Left hindlimb (tissue), 1 donor: ENCODE data around the gene STARD10.
A peak's percentile ranks its signal among the peaks of the same experiment; 100 is the strongest.

Experiments
- DNase-seq: peaks from one replicate; pipeline ENCODE4 v3.0.0-alpha.2; 2018

The STARD10 gene

DNA sequence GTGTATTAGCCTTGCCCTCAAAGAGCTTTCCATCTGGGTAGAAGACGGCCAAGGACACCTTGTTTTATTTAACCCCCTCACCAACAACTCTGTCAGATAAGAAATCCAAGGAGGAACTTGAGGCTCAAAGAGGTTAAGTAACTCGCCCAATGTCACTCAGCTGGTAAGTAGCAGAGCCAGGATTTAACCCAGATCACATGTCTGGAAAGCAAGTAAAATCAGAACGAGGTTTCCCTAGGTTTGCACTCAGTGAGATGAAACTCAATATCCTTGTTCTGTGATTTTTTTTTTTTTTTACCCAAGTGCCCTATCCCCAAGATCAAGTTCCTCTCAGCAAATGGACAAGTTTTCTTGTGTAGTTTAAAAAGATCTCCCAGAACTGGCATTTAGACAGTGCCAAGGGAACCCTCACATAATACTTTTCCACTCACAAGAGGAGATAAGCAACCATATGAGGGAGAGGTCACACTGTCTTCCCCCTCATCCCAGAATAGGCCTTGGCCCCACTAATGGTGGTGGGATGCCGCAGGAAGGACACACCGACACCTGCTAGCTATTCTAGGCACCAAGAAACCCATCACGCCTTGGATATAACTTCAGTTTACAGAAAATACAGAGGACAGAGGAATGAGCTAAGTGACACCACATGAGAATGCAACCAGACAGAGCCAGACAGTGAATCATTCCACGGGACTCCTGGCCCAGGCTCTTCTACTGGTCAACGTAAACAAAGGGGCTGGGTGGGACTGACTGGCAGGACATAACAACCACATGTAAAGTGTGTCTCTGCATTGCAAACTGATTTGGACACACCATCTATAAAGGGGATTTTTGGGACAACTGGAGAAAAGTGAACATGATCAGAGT, 33.1 kb downstream of the STARD10 start:
- DNase-seq, result no peak

DNA sequence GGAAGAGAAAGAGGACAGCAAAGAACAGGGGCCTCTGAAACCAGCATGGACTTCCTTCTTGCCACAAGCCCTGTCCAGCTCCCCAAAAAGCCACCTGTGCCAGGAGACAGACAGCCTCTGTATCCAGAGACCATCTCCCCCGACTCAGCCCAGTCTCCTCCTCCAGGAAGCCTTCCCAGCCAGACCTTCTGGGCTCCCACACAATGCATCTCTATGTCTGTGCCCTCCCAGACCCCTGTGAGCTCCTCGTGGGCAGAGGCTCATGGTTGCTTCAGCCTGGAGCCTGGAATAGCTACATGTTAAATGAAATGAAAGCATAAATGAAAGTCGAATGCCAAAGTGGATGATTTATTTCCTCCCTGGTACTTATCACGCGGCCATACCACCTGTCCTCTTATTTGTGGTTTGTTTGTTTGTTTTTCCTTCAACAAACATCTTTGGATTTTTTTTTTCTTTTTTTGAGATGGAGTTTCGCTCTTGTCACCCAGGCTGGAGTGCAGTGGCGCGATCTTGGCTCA, 34.3 kb downstream of the STARD10 start:
- no peak for DNase-seq

GRCh38 chr11:72758690-72759389, 35.0 kb downstream of the STARD10 start:
- peak; percentile 60 for DNase-seq

- no peak for DNase-seq
These were observed 35.5 kb downstream of the STARD10 start for GRCh38 chr11:72758304-72758689.

- no peak for DNase-seq
These were observed 38.0 kb downstream of the STARD10 start for GRCh38 chr11:72755713-72756285.

- no peak for DNase-seq
These were observed 39.2 kb downstream of the STARD10 start for GRCh38 chr11:72754544-72755155.

- DNase-seq, result no peak
These were observed 39.7 kb downstream of the STARD10 start for GRCh38 chr11:72754149-72754543.

DNA sequence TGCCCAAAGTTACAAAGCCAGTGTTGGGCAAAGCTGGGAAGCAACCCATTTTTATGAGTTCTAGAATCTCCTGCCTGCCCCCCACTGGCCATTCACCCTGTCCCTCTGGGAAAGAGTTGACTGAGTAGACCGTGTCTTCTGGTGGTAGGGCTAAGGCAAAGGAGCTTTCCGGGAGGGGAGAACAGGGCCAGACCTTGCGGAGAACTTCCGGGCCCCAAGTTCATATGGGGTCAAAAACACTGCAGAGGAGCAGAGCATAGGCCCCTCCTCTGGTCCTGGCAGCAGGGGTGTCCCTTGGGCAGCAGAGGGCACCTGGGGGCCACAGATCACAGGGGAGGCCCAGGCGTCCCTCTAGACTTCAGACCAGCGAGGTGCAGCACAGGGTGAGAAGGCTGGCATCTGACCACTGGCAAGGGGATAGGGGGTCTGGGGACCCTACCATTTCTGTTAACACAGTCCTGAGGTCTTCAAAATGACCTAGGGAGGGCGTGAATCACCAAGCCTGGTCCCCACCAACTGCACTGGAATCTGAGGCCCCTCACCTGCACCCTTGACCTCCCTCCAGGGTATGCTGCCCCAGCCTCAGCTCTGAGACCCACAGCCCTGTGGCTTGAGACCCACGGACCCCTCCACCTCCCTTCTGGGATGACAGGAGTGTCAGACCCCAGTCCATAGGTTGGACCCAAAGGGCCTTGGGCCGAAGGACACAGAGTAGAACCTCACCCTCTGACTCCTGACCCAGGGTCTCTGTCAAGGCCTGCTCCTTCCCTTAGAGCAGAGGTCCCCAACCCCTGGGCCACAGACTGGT, 40.3 kb downstream of the STARD10 start:
- DNase-seq, result no peak

DNA sequence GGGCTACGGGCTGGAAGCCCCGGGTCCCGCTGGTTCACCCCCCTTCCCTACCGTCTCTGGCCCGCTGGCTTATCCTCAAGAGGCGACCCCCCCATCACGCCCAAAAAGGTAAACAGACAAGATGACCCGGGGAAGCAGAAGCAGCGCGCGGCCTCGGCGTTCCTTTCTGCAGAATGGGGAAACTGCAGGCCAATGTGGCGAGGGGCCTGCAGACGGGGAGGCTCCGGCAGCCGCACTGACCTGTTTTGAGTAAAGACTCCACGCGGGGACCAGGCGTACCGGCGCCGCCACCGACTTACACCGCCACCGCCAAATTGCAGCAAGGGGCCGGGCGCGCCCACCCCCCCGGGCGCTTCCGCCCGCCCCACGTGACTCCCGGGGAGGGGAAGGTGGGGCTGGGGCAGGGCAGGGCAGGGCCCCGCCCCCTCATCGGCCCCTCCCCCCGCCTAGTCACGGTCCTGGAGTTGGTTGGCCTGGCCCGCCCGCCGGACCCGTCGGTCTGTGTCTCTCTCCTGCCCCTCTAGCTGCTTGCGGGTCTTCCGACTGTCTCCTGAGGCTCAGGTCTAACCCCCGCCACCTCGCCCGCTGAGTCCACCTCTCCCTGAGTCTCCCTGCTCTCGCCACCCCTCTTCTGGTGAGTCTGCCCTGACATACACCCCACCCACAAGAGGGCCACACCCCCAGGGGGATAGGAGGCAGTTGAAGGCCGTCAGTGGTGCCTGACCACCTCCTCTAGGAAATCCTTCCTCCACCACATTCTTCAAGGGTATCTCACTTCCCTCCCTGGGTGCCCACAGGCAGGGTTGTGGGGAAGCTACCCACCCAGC, 41.5 kb downstream of the STARD10 start, which contains the start of gene ARAP1:
TSS of gene ARAP1 (minus strand) at position 321 of the 827 bp plus-strand sequence. CDS start 25,280 bp downstream, outside the sequence.
- DNase-seq, result peak; percentile 68

- DNase-seq, result no peak
These were observed 42.4 kb downstream of the STARD10 start for GRCh38 chr11:72751116-72752087.

DNA sequence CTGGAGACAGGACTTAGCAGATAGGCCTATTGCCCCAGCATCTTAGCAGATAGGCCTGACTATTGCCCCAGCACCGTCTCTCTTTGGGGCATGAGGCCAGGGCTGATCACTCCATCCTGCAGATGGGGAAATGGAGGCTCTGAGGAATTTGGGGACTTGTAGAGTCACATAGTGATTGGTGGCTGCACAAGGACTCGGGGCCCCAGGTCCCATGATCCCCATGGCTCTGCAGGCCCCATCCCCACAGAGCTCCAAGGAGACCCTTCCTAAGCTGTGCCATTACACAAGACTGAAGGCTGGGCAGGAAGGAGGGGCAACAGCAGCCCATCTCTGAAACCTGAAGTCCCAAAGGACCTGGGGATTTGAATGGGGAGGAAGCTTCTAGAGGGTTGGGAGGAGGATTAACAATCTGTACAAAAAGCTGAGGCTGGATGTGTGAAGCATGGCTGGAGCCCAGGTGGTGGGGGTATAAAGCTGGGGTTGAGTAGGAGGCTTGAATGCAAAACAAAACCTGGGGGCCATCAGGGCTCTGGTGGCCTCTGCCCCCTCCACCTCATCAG, 43.2 kb downstream of the STARD10 start:
- no peak for DNase-seq

- no peak for DNase-seq
These were observed 43.8 kb downstream of the STARD10 start for GRCh38 chr11:72750086-72750485.

- no peak for DNase-seq
These were observed 46.5 kb downstream of the STARD10 start for GRCh38 chr11:72747289-72747855.

DNA sequence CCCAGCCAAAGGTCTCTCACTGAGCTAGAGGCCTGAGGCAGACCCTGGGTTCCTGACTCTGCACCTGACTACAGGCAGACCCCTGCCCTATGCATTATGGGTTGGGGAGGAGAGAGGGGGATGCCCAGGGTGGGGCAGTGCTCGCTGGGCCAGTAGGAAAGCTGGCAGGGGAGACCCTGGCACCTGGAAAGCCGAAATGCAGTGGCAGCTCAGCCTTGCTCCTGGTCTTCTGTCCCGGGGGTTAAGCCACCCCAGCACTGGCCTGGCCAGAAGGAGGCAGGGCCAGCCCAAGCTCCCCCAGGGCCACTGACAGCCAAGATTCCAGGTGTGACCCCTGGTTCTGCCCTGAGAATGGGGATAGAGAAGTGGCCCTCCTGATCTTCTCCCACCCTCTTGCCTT, 47.0 kb downstream of the STARD10 start:
- no peak for DNase-seq

DNA sequence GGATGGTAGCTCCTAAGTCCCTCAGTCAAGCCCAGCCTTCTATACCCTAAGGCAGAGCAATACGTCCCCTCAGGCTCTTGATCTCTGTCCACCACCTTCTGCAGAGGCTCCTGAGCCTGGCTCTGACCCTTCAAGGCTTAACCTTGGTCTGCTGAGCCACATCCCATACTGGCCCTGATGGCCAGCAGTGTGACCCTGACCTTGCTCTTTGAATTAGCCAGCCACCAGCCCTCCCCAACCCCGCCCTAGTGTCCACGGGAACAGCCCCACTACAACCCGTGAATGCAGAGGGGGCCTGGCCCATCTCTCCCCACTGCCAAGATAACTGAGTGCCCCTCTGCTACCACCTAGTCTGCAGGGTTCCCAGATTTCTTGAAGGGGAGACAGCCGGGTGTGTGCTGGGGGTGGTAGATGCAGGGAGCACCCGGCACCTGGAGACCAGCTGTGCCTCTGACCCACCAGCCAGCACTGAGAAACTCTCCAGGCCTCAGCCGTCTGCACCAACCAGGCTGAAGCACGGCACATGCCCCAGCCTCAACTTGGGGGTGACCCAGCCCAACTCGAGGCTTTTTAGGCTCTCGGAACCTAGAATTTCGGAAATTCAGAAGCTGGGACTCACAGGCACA, 47.8 kb downstream of the STARD10 start:
- no peak for DNase-seq

GRCh38 chr11:72745511-72745910, 48.3 kb downstream of the STARD10 start:
- DNase-seq, result no peak

- DNase-seq, result no peak
These were observed 49.4 kb downstream of the STARD10 start for GRCh38 chr11:72744474-72744873.

DNA sequence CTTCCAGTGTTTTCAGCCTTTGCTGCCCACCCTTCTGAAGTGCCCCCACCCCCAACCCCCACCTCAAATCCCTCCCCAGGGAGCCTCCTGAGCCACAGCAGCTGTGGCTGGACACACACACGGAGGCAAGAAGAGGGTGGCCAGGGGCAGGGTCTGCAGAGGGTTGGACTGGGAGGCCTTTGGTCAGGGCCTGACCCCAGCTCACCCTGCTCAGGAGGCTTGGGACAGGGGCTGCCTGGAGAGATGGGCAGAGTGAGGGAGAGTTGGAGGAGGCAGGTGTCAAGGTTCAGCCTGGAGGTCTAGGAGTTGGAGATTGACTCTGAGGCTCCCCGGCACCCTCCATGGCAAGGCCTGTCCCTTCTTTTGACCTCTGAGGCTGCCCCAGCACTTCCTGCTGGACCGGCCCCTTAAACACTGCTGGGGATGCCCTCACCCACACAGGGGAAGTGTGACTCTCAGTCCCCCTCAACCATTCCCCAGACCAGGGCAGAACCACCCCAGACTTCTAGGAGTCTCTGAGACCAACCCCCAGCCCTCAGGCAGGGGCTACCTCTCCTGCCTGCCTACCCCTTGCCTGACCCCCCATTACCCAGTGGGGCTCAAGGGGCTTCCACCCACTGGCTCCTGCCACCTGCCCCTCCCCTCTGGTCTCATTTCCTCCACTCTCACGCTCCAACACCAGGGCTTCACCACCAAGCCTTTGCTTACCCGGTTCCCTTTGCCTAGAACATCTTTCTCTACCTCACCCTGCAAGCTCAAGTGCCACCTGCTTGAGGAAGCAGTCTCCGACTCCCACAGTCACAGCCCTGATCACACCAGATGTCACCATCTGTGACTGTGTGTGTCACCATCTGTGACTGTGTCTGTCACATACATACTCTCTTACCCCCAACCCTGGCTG, 50.3 kb downstream of the STARD10 start:
- no peak for DNase-seq
